ENCODE data around the gene SPTBN1.
"Not testable (repeated sequence)": the region's sequence is repeated elsewhere in the genome, so short reads cannot be mapped to it uniquely, and the experiment has no call there.

The SPTBN1 gene

DNA sequence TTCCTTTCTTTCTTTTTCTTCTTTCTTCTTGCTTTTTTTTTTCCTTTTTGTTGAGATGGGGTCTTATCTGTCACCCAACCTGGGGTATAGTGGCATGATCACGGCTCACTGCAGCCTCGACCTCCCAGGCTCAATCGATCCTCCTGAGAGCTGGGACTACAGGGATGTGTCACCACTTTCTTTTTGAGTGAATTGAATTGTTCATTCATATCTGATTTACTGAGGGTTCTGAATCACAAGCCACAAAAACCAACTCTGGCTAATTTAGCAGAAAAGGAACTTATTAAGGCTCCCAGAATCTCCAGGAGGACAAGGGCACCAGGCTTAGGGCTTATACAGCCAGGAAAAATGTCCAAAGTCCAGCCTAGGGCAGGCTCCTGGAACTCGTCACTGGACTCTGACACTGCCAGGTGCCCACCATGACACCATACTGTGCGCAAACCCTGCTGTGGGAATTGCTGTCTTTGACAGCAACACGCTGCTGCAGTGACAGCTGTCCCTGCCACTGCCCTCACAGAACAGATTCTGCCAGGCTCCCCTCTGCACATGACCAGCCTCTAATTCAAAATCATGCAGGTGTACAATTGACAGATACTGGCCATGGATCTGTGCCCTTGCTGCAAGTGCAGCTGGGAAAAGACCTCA is 224.4 kb downstream of the SPTBN1 start:
- FAIRE-seq = no peak

DNA sequence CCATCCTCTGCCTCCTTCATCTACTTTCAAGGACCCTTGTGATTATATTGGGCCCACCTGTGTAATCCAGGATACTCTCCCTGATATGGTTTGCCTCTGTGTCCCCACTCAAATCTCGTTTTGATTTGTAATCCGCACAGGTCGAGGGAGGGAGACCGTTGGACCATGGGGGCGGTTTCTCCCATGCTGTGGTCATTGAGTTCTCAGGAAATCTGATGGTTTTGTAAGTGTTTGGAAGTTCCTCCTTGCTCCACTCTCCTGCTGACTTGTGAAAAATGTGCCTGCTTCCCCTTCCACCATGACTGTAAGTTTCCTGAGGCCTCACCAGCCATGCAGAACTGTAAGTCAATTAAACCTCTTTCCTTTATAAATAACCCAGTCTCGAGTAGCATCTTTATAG is 225.3 kb downstream of the SPTBN1 start:
- no peak for FAIRE-seq

DNA sequence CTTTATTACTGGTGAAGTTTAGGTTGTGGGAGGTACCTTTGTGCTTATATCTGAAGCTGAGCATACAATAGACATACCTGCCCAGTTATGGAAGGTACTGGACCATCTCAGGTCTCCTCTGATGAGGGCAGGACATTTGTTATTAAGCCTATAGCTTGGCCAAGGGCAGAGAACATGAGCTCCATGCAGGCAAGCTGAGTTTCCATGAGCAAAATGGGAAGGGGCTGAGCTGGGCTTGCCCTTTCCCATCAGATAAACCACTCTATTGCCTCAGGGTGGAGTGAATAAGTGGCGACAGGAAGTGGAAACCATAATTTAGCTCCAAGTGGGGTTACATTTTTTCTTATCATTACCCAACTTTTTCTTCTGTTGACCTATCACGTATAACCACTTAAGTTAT is 227.5 kb downstream of the SPTBN1 start:
- FAIRE-seq = no peak

DNA sequence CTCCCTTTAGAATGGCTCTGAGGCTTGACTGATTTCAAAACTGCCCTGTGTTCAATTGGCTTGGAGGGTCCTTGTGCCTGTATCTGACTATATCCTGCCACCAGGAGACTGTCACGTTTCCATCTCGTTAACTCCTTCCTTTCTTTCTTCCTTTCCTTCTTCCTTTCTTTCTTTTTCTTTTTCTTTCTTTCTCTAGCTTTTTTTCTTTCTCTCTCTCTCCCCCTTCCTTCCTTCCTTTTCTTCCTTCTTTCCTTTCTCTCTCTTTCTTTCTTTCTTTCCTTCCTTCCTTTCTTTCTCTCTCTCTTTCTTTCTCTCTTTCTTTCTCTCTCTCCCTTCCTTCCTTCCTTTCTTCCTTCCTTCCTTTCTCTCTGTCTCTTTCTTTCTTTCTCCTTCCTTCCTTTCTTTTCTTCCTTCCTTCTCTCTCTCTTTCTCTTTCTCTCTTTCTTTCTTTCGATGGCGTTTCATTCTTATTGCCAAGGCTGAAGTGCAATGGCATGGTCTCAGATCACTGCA is 229.2 kb downstream of the SPTBN1 start:
- no peak for FAIRE-seq

DNA sequence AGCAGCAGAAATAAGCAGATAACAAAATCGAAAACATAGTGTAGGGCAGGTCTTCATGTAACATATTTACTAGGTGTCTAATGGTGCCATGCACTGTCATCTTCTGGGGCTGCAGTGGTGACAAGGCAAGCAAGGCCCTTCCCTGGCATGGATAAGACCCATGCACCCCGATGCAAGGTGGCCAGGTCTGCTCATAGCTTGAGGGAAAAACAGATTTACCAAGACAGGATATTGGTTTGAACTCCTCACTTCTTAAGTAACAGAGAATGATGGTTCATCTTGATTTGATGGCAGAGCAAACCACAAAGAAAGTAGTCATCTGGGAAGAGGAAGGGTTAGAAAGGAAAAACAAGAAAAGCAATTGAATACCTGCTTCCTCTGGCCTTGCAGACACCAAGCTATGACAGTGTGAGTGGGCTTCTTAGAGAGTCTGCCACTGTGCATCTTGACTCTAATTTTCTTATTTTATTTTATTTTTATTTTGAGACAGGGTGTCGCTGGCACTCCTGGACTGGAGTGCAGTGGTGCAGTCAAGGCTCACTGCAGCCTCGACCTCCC is 231.5 kb downstream of the SPTBN1 start:
- FAIRE-seq = no peak

DNA sequence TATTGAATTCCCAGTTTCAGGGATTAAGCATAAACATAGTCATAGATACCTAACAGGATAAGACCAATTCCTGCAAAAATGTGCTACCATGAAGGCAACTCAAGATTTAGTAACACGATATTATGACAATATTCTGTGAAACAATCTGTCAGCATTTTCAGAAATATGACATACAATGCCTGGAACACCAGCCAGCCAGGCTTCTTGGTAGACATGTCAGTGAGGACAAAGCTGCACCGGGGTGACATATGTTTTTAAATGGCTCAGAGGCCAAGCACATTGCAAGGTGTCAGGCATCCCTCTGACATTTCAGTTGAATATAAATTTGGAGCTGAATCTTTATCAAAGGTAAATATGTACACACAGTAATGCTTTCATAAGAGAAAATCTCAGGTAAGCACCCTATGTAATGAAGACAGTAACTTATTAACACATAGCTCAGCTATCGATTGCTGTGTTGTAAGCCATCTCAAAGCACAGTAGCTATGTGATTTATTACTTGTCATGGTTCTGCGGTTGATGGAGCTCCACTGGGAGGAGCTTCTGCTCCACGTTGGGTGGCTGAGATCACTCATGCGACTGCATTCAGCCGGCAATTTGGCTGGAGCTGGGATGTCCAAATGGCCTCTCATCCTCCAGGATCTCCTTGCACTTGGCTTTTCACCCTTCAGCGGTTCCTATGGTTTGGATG is 235.5 kb downstream of the SPTBN1 start:
- FAIRE-seq = no peak

DNA sequence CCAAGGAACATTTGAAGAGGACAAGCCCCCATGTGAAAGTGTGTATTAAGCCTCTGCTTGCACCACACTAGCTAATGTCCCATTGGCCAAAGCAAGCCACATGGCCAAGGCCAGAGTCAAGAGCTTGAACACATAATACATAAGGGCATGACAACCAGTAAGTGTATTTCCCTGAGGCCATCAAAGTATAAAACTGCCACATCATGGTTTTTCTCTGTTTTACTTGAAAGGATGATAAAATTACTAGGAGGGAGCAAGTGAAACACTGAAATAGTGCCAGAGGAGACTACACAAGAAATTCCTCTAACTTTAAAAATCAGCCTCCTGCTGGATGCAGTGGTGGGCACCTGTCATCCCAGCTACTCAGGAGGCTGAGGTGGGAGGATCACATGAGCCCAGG is 236.4 kb downstream of the SPTBN1 start:
- FAIRE-seq = no peak

DNA sequence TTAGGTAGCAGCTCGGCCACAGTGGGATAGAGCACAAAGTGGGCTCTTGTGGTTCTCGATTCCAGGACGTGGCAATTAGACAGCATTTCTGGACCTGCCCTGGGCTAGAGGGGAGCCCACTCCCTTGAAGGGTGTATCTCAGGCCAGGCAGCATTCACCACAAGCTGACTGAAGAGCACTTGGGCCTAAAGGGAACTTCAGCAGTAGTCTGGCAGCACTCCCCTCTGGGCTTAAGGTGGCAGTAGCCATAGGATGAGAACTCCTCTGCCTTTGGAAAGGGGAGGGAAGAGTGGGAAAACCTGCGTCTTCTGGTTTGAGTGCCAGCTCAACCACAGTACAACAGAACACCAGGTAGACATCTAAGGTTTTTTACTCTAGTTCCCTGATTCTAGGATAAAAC is 239.3 kb downstream of the SPTBN1 start:
- FAIRE-seq = no peak

DNA sequence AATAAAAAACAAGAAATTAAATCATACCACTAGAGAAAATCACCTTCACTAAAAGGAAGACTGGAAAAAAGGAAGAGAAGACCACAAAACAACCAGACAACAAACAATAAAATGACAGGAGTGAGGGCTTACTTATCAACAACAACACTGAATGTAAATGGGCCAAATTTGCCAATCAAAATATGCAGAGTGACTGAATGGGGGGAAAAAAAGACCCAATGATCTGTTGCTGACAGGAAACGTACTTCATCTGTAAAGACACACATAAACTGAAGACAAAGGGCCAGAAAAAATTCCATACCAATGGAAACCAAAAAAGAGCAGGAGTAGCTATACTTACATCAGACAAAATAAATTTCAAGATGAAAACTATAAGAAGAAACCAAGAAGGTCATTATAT is 241.8 kb downstream of the SPTBN1 start:
- no peak for FAIRE-seq

DNA sequence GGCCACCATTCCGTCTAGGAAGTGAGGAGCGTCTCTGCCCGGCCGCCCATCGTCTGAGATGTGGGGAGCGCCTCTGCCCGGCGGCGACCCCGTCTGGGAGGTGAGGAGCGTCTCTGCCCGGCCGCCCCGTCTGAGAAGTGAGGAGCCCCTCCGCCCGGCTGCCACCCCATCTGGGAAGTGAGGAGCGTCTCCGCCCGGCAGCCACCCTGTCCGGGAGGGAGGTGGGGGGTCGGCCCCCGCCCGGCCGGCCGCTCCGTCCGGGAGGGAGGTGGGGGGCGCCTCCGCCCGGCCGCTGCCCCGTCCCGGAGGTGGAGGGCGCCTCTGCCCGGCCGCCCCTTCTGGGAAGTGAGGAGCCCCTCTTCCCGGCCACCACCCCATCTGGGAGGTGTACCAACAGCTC is 242.8 kb downstream of the SPTBN1 start:
- not testable (repeated sequence) for FAIRE-seq

DNA sequence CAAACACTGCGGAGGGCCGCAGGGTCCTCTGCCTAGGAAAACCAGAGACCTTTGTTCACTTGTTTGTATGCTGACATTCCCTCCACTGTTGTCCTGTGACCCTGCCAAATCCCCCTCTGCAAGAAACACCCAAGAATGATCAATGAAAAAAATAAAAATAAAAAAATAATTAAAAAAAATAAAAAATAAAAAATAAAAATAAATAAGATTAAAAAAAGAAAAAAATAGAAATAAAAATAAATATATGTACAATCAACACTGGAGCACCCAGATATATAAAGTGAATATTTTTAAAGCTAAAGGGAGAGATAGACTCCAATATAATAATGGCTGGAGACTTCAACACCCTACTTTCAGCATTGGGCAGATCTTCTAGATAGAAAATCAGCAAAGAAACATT is 243.5 kb downstream of the SPTBN1 start:
- peak; percentile 18 for FAIRE-seq

DNA sequence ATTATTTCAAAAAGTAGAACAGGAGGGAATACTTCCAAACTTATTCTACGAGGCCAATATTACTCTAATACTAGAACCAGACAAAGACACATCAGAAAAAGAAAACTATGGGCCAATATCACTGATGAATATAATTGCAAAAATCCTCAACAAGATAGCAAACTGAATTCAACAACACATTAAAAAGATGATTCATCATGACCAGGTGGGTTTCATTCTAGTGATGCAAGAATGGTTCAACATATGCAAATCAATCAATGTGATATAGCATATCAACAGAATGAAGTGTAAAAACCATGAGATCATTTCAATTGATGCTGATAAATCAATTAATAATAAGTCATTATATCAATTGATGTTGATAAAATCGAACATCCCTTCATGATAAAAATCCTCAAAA is 244.9 kb downstream of the SPTBN1 start:
- no peak for FAIRE-seq

DNA sequence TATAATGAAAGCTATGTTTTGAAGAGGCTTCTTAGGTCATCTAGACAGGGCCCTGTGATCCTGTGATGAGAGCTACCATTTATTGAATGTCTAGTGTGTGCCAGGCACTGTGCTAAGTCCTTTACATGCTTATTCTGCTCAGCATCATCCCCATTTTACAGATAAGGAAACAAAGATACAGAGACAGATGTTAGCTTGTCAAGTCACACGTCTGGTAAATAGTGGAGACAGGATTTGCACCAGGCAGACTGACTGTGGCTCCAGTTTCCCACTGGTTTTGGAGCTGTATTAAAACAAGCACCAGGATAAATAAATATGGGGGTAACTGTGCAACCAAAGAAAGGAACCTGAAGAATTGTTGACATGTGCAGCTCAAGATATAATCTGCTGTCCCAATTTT is 248.1 kb downstream of the SPTBN1 start:
- FAIRE-seq = no peak

DNA sequence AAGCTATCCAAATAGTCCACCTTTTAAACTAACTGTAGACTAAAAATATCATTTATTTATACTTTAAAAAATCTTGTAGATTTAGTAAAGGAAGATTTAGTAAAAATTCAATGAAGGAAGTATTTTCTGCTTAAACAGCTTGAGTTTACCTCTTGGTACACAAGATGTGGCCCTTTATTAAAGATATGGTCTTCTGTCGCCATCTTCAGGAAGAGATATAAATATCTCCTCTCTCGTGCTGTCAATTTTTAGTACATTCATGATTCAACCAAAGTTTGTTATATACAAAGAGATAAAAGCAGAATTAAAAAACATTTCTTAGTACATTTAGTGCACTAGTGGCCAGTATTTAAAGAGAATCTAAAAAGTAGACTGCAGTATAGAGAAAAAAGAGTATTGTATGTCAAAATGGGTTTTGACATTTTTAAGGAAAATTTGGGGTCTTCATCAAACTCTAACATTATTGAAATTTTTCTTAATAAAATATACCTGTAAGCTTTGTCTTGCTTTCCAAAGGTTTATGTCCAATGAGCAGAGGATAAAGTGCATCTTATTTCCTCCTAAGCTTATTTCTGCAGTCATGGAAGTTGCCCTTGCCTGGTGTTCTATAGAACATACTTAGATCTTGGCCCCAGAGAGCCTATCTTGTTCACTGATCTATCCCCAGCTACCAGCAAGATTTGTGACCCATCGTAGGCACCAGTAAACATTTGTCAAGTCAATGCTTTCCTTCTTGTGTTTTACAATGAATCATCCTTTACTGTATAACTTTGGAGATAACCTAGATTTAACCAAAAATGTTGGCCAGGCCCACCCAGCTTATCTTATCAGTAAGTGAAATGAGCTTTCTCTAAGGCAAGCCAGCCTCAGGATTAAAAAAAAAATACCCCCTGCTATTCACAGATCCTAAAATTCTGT is 248.8 kb downstream of the SPTBN1 start:
- FAIRE-seq = peak; percentile 68

DNA sequence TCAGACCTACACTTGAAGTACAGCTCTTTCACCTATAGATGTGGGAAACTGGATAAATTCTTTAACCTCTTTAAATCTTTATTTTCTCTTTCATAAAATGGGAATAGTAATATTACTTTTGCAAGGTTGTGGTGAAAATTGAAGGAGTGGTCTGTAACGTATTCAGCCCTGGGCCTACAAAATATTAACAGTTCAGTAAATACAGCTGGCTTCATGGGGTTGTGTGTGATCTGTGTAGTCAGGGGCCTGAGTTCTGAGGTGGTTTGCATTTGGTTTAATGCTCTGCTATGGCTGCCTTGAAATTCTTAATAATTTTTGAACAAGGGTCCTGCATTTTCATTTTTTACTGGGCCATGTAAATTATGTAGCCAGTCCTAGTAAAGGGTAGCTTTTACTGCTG is 250.5 kb downstream of the SPTBN1 start:
- no peak for FAIRE-seq

DNA sequence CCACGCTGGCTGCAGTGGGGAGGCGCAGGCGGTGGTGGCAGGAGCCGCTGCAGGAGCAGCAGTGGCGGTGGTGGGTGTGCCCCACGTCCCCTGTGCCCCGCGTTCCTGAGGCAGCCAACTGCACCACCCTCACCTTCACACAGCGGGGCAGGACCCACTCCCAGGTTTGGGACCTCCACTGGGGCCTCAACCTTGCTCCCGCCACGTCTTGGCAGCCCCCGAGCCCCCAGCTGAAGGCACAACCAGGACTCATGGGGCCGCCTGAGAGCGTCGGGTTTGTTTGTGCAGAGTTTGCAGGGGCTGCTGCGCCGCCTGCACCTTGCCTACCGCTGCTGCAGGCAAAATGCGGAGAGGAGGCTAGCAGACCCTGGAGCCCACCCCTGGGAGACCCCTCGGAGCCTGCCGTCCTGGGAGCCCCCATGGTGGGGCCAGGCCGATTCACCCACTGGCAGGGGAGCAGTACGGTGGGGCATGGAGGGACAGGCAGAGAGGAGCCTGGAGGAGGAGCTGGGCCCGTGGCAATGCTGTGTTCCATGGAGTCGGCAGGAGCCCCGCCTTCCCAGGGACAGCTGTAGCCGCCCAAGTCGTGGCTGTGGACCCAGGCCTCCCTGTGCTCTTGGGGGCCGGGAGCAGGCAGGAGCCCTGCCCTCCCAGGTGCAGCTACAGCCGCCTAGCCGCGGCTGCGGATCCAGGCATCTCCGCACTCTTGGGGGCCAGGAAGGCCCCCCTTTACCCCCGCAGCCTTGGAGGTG is 252.6 kb downstream of the SPTBN1 start:
- no peak for FAIRE-seq

DNA sequence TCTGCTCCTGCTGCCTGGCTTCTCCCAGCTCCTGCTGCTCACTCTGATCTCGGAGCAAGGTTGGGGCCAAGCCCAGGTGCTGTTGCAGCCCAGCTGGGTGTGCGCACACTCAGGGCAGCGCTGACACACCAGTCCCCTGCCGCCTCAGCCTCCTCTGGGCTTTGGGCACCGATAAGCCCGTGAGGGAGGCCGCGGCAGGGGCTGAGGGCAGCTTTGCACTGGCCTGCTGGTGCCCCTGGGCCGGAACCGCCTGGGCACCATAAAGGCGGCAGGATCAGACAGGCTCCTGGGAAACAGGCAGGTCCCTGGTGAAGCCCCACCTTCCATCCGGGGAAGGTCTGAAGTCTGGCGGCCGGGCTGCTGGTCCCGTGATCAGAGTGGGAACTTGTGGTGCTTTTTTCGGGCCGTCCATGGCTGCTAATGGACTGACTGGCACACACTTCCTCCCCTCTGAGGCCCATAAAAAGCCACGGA is 253.2 kb downstream of the SPTBN1 start:
- no peak for FAIRE-seq

DNA sequence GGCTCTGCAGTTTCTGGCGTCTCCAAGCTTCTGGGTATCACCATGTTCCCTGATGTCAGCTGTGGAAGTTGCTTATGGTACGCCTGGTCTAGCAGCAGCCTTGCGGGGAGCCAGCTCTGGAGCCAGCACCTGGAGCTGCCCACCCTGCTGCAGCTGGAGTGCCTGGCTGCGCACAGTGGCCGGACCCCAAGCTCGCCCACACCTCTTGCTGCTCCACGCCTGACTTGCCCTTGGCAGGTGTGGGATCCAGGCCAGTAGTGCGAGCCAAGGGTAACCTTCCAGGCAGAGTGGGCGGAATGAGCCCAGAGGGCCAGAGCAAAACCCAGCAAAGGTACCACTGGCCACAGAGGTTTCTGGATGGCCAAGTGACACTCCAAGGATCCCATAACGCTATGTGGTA is 254.1 kb downstream of the SPTBN1 start:
- FAIRE-seq = no peak

DNA sequence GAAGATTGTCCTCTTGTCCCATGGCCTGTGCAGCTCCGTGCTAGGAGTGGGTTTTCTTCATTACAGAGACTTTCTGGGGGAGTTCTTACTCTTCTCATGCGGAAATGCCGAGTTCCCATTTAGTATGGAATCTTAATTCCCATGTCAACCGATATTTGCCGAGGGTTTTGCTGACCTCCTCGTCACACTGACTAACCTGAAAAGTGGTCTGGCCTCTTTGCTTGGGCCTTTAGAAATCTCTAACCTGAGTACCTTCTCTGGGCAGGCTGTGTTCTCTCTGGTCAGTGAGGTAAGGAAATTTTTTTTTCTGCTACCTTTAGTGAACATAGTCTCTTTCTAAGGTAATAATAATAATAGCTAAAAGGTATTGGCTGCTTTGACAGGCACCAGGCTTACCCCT is 256.4 kb downstream of the SPTBN1 start:
- no peak for FAIRE-seq

DNA sequence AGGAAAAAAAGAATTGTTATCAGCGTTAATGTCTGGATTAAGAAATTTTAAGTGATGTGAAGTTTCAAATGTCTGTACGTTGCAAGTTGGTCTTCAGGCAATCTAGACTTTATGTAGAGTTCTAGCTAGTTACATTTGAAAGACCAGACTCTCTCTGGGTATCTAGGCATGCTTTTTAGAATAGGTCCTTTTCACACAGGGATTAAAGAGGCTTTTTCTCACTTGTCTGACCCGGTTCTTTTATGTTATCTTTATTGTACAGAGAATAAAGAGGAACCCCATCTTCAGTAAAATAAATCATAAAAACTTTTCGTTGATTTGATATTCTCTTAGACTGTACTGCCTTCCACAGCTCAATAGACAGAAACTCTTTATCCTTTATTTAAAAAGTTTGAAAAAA is 258.9 kb downstream of the SPTBN1 start:
- no peak for FAIRE-seq

DNA sequence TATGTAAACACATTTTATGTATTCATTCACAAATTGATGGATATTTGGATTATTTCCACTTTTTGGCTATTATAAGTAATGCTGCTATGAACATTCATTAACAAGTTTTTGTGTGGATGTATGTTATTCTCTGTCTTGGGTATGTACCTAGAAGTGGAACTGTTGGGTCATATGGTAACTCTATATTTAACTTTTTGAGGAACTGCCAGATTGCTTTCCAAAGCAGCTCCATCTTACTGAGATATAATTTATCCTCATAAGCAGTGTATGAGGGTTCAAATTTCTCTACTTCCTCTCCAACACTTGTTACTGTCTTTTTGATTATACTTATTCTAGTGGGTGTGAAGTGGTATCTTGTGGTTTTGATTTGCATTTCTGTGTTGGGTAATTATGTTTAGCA is 260.2 kb downstream of the SPTBN1 start:
- FAIRE-seq = no peak

DNA sequence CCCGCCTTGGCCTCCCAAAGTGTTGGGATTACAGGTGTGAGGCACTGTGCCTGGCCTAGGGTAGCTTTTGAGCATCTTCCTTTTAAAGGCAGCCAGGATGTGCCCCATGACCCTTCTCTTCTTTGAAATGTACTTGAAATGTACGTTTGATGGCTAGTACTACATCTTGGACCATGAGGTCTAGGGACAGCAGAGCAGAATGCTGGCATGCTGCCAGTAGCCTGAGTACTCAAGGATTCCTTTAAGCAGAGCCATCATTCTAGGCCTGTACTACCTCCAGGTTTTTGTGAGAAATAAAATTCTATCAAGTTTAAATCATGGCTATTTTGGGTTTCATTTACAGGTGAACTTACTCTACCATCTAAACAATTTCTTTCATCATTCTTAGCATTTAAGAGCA is 264.4 kb downstream of the SPTBN1 start:
- FAIRE-seq = no peak

All from colon (tissue), 2 donors.